K562 (cell line): ENCODE results near the gene BOLA3. TPM values are rescaled to one million over a fixed set of nuclear protein-coding genes. Genes with fewer than 3 reads are reported as not detected.

Experiments used
- ATF6 ChIP-seq: sonication (generic); formaldehyde crosslinking; IDR thresholded peaks from 2 replicates; pipeline ENCODE4 v1.4.0; 2020; ENCODE audit warnings: mild to moderate bottlenecking, missing genetic modification reagents
- BMI1 ChIP-seq: fragments of 150-350 bp; IDR thresholded peaks from 2 replicates; pipeline ENCODE4 v1.6.1; 2014; ENCODE audit warnings: low read length
- BRCA1 ChIP-seq, 2 experiments: fragments of 450-650 bp in 1 of 2; sonication (generic) in 1 of 2; formaldehyde crosslinking in 1 of 2; IDR thresholded peaks; 2 replicates each; pipeline versions ENCODE4 v1.5.0 to v1.6.1; 2017 to 2020; ENCODE audit warnings: mild to moderate bottlenecking in 1 of 2, missing genetic modification reagents in 1 of 2
- CAMTA2 ChIP-seq: fragments of 250-450 bp; sonication (Bioruptor Pico); conservative IDR thresholded peaks from 2 replicates; pipeline ENCODE4 v1.5.1; 2022
- DNMT1 ChIP-seq: fragments of 450-650 bp; IDR thresholded peaks from 2 replicates; pipeline ENCODE4 v1.6.1; 2016; ENCODE audit warnings: antibody characterized with exemption, mild to moderate bottlenecking
- E2F6 ChIP-seq, 2 experiments: IDR thresholded peaks; 2 replicates each; pipeline ENCODE4 v1.6.1; 2011; ENCODE audit warnings: borderline replicate concordance in 1 of 2, control low read depth in 1 of 2, low read depth in 1 of 2, low read length in 1 of 2, mild to moderate bottlenecking in 1 of 2, mixed read lengths in 1 of 2, moderate library complexity in 1 of 2; ENCODE audit not compliant: insufficient read depth in 1 of 2, insufficient read length in 1 of 2, poor library complexity in 1 of 2, severe bottlenecking in 1 of 2; ENCODE audit errors: extremely low read depth in 1 of 2
- ELK3 ChIP-seq: fragments of 450-650 bp; formaldehyde crosslinking; IDR thresholded peaks from 2 replicates; pipeline ENCODE4 v1.4.0; 2020; ENCODE audit warnings: mild to moderate bottlenecking
- FOXA1 ChIP-seq: fragments of 450-650 bp; IDR thresholded peaks from 2 replicates; pipeline ENCODE4 v1.6.1; 2016; ENCODE audit warnings: mild to moderate bottlenecking, borderline replicate concordance
- MCM2 ChIP-seq: fragments of 450-650 bp; IDR thresholded peaks from 2 replicates; pipeline ENCODE4 v1.6.1; 2017; ENCODE audit warnings: low read depth, mild to moderate bottlenecking
- MXI1 ChIP-seq: IDR thresholded peaks from 2 replicates; pipeline ENCODE4 v1.6.1; 2011; ENCODE audit warnings: low read depth, mild to moderate bottlenecking, improper control_type of control experiment, low read length
- SMAD3 ChIP-seq: fragments of 450-650 bp; formaldehyde crosslinking; conservative IDR thresholded peaks from 2 replicates; pipeline ENCODE4 v1.4.0; 2020; ENCODE audit warnings: mild to moderate bottlenecking
- TGIF2 ChIP-seq: sonication (generic); formaldehyde crosslinking; IDR thresholded peaks from 2 replicates; pipeline ENCODE4 v1.8.1; 2022; ENCODE audit warnings: mild to moderate bottlenecking, missing genetic modification reagents, moderate library complexity
- WHSC1 ChIP-seq: IDR thresholded peaks from one replicate; pipeline ENCODE4 v1.6.1; 2012; ENCODE audit warnings: low read length, control low read depth, inconsistent platforms
- ZBTB1 ChIP-seq: sonication (generic); formaldehyde crosslinking; IDR thresholded peaks from 2 replicates; pipeline ENCODE4 v1.8.1; 2023; ENCODE audit warnings: missing genetic modification reagents, low read depth, mild to moderate bottlenecking, borderline replicate concordance
- ZEB2 ChIP-seq: fragments of 450-650 bp; IDR thresholded peaks from 2 replicates; pipeline ENCODE4 v1.6.1; 2016
- ZNF232 ChIP-seq: sonication (generic); formaldehyde crosslinking; IDR thresholded peaks from 2 replicates; pipeline ENCODE4 v1.8.0; 2022; ENCODE audit warnings: mild to moderate bottlenecking, missing genetic modification reagents
- ZNF511 ChIP-seq: sonication (generic); formaldehyde crosslinking; IDR thresholded peaks from 2 replicates; pipeline ENCODE4 v1.8.0; 2022; ENCODE audit warnings: mild to moderate bottlenecking, missing genetic modification reagents
- ZNF785 ChIP-seq: fragments of 250-450 bp; sonication (Bioruptor Pico); IDR thresholded peaks from 2 replicates; pipeline ENCODE4 v1.4.0; 2020; ENCODE audit warnings: mild to moderate bottlenecking
- polyA plus RNA-seq, 8 experiments: library from polyadenylated mRNA; depleted of rRNA in 4 of 8; stranded (reverse) in 5 of 8; unstranded in 3 of 8; fragments of >200 nt; fragmentation: Nextera tagmentation in 2 of 8; fragmentation: Illumina TruSeq in 1 of 8; extraction: Ambion mirVana in 2 of 8; extraction: Trizol in 1 of 8; gene quantifications; 2 replicates each; pipeline versions ENCODE4 v1.2.1 to v1.2.3, GENCODE V29; 2011 to 2014; ENCODE audit warnings: inconsistent platforms in 1 of 8, missing spikeins in 1 of 8
- total RNA-seq, 7 experiments: library from RNA; depleted of rRNA in 6 of 7; stranded (reverse); fragments of >200 nt in 6 of 7; fragmentation: Illumina TruSeq in 2 of 7; extraction: Trizol in 2 of 7; gene quantifications; 2 replicates each; pipeline versions ENCODE4 v1.2.1 to v1.2.3, GENCODE V29; 2011 to 2021; ENCODE audit warnings: low replicate concordance in 1 of 7
- TF ChIP-seq, protein P1 (sequence below): sonication (generic); formaldehyde crosslinking; IDR thresholded peaks from 2 replicates; pipeline ENCODE4 v1.9.0; 2022; ENCODE audit warnings: mild to moderate bottlenecking, missing genetic modification reagents
- TF ChIP-seq, protein P2 (sequence below): fragments of 450-650 bp; conservative IDR thresholded peaks from 2 replicates; pipeline ENCODE4 v1.6.1; 2016; ENCODE audit warnings: missing genetic modification characterization, low read depth, mild to moderate bottlenecking, control low read depth, missing compliant biosample characterization

The BOLA3 gene
- total and polyA plus RNA-seq, 9 of the 15 experiments (the other 6 are each of a cell fraction or from before 2014, with no cell fraction given), result 149 to 619 (median 255) TPM

GRCh38 chr2:74178211-74179062, 30.7 kb upstream of the BOLA3 start, which contains the start of gene MOB1A (continued):
- TF ChIP-seq, protein P1, sequence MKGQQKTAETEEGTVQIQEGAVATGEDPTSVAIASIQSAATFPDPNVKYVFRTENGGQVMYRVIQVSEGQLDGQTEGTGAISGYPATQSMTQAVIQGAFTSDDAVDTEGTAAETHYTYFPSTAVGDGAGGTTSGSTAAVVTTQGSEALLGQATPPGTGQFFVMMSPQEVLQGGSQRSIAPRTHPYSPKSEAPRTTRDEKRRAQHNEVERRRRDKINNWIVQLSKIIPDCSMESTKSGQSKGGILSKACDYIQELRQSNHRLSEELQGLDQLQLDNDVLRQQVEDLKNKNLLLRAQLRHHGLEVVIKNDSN (CRISPR knock-in tag), result no peak
- TF ChIP-seq ZEB2 (no peak), MXI1 (no peak), BMI1 (no peak), ZBTB1 (CRISPR knock-in tag) (peak; percentile 65; the same call in 1 of the 2 replicates), DNMT1 (no peak), ELK3 (CRISPR knock-in tag) (no peak), ZNF785 (CRISPR knock-in tag) (no peak), SMAD3 (CRISPR knock-in tag) (no peak), ATF6 (CRISPR knock-in tag) (peak; percentile 77; the same call in 1 of the 2 replicates), CAMTA2 (no peak), WHSC1 (no peak), FOXA1 (no peak), ZNF511 (CRISPR knock-in tag) (no peak; the same call in 1 of the 2 replicates), BRCA1 (IDR thresholded peaks at IDR 0.05) (no peak), BRCA1 (CRISPR knock-in tag; IDR thresholded peaks at IDR 0.05) (no peak), TGIF2 (CRISPR knock-in tag) (no peak), MCM2 (no peak), ZNF232 (CRISPR knock-in tag) (no peak; the same call in 1 of the 2 replicates), E2F6 (IDR thresholded peaks at IDR 0.05; ENCODE audit: borderline replicate concordance in 1 of 2, extremely low read depth in 1 of 2, insufficient read depth in 1 of 2, insufficient read length in 1 of 2, low read depth in 1 of 2, low read length in 1 of 2, poor library complexity in 1 of 2, severe bottlenecking in 1 of 2) (peak; percentile 43 to 68)
- TF ChIP-seq, protein P2, sequence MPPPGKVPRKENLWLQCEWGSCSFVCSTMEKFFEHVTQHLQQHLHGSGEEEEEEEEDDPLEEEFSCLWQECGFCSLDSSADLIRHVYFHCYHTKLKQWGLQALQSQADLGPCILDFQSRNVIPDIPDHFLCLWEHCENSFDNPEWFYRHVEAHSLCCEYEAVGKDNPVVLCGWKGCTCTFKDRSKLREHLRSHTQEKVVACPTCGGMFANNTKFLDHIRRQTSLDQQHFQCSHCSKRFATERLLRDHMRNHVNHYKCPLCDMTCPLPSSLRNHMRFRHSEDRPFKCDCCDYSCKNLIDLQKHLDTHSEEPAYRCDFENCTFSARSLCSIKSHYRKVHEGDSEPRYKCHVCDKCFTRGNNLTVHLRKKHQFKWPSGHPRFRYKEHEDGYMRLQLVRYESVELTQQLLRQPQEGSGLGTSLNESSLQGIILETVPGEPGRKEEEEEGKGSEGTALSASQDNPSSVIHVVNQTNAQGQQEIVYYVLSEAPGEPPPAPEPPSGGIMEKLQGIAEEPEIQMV (tag), result no peak
